HepG2 (cell line): ENCODE results near the gene SLC2A8. TPM values are rescaled to one million over a fixed set of nuclear protein-coding genes. Genes with fewer than 3 reads are reported as not detected.

Source experiments
- ARID2 ChIP-seq: sonication (generic); formaldehyde crosslinking; IDR thresholded peaks from 2 replicates; pipeline ENCODE4 v1.8.1; 2022; ENCODE audit warnings: mild to moderate bottlenecking, missing genetic modification reagents, borderline replicate concordance
- ATF2 ChIP-seq: sonication (generic); formaldehyde crosslinking; IDR thresholded peaks from 2 replicates; pipeline ENCODE4 v1.4.0; 2020; ENCODE audit warnings: missing genetic modification reagents
- ATF7 ChIP-seq, 2 experiments: fragments of 450-650 bp in 1 of 2; sonication (generic) in 1 of 2; formaldehyde crosslinking in 1 of 2; IDR thresholded peaks; 2 replicates each; pipeline versions ENCODE4 v1.4.0 to v1.6.1; 2016 to 2020; ENCODE audit warnings: antibody characterized with exemption in 1 of 2, mild to moderate bottlenecking in 1 of 2, missing genetic modification reagents in 1 of 2
- CC2D1A ChIP-seq: sonication (generic); formaldehyde crosslinking; IDR thresholded peaks from 2 replicates; pipeline ENCODE4 v1.8.1; 2023; ENCODE audit warnings: mild to moderate bottlenecking, missing genetic modification reagents
- EZH2 ChIP-seq: conservative IDR thresholded peaks from 2 replicates; pipeline ENCODE4 v1.6.1; 2012; ENCODE audit warnings: mild to moderate bottlenecking, low read depth, low read length, moderate library complexity
- HMGA1 ChIP-seq: sonication (generic); formaldehyde crosslinking; conservative IDR thresholded peaks from 2 replicates; pipeline ENCODE4 v1.4.0; 2020; ENCODE audit warnings: missing genetic modification reagents
- MXD4 ChIP-seq: IDR thresholded peaks from 2 replicates; pipeline ENCODE4 v1.6.1; 2016; ENCODE audit warnings: mild to moderate bottlenecking, missing biosample characterization, missing genetic modification reagents
- NAIF1 ChIP-seq: sonication (generic); formaldehyde crosslinking; IDR thresholded peaks from 2 replicates; pipeline ENCODE4 v1.5.0; 2020; ENCODE audit warnings: mild to moderate bottlenecking, missing genetic modification reagents, borderline replicate concordance
- RFX1 ChIP-seq: fragments of 450-650 bp; IDR thresholded peaks from 2 replicates; pipeline ENCODE4 v1.6.1; 2017
- ZBTB42 ChIP-seq: sonication (generic); formaldehyde crosslinking; IDR thresholded peaks from 2 replicates; pipeline ENCODE4 v1.5.0; 2020; ENCODE audit warnings: mild to moderate bottlenecking, missing genetic modification reagents
- ZFAT ChIP-seq: sonication (generic); formaldehyde crosslinking; conservative IDR thresholded peaks from 2 replicates; pipeline ENCODE4 v1.8.1; 2023; ENCODE audit warnings: missing genetic modification reagents, inconsistent platforms
- ZFP62 ChIP-seq: sonication (generic); formaldehyde crosslinking; IDR thresholded peaks from 2 replicates; pipeline ENCODE4 v1.4.0; 2020; ENCODE audit warnings: missing genetic modification reagents
- ZNF121 ChIP-seq: sonication (generic); formaldehyde crosslinking; IDR thresholded peaks from 2 replicates; pipeline ENCODE4 v1.5.0; 2020; ENCODE audit warnings: mild to moderate bottlenecking, missing genetic modification reagents
- ZNF350 ChIP-seq: sonication (generic); formaldehyde crosslinking; IDR thresholded peaks from 2 replicates; pipeline ENCODE4 v1.4.0; 2020; ENCODE audit warnings: mild to moderate bottlenecking, low read depth, missing genetic modification reagents, borderline replicate concordance
- ZNF367 ChIP-seq: sonication (generic); formaldehyde crosslinking; IDR thresholded peaks from 2 replicates; pipeline ENCODE4 v1.4.0; 2020; ENCODE audit warnings: missing genetic modification reagents, borderline replicate concordance
- polyA plus RNA-seq, 8 experiments: library from polyadenylated mRNA; depleted of rRNA in 3 of 8; stranded (reverse) in 7 of 8; unstranded in 1 of 8; fragments of >200 nt; fragmentation: Illumina TruSeq in 4 of 8; extraction: Trizol in 4 of 8; gene quantifications; 2 replicates each; pipeline versions ENCODE4 v1.2.1 to v1.2.3, GENCODE V29; 2011 to 2016; ENCODE audit warnings: low read depth in 4 of 8, missing spikeins in 1 of 8, mixed read lengths in 1 of 8; ENCODE audit not compliant: insufficient read depth in 1 of 8
- total RNA-seq, 5 experiments: library from RNA; depleted of rRNA; stranded (reverse); fragments of >200 nt; fragmentation: Illumina TruSeq; extraction: Trizol; gene quantifications; 2 replicates each; pipeline ENCODE4 v1.2.3, GENCODE V29; 2016; ENCODE audit warnings: low read depth in 1 of 5
- TF ChIP-seq, protein P1 (sequence below): sonication (generic); formaldehyde crosslinking; IDR thresholded peaks from 2 replicates; pipeline ENCODE4 v1.4.0; 2020; ENCODE audit warnings: mild to moderate bottlenecking, missing genetic modification reagents, borderline replicate concordance
- TF ChIP-seq, protein P2 (sequence below): sonication (generic); formaldehyde crosslinking; IDR thresholded peaks from 2 replicates; pipeline ENCODE4 v1.5.0; 2020; ENCODE audit warnings: missing genetic modification reagents
- TF ChIP-seq, protein P3 (sequence below): sonication (generic); formaldehyde crosslinking; IDR thresholded peaks from 2 replicates; pipeline ENCODE4 v1.4.0; 2020; ENCODE audit warnings: missing genetic modification reagents, mild to moderate bottlenecking, borderline replicate concordance

The SLC2A8 gene
- total and polyA plus RNA-seq, 2 of the 13 experiments (the other 11 are each of a cell fraction or from before 2014, with no cell fraction given): 22.6 to 48.6 TPM

DNA sequence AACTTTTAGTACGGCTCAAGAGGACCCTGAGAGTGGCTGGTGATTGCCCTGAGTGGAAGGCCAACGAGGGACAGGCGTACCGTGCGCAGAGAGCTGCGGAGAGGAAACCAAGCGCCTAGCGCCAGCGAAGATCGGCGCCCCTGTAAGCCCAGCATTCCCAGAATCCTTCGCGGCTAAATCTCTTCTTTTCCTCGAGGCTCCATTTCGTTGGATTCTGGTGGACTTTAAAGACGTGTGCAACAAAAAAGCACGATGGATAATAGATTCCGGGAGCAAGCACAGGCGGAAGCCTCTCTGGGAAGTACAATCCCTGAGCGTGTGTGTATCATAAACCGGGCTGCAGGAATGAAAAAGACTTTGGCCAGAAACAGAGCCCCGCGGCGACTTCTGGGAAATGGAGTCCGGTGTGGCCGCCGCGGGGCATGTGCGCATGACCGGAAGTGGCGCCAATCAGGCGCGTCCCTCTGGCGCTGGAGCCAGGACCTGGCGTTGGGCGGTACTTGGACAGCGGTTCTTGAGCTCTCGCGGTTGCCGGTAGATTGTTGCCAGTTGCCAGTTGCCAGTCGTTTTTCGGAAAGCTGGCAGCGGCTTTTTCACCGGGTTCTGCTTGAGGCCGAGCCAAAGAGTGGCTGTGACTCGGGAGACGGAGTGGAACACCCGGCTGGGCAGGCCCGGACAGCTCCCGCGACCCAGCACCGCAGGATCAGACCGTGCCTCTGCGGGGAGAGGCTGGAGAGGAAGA is 27.1 kb downstream of the SLC2A8 start, which contains the start of gene ZNF79 (continued):
- no peak for TF ChIP-seq EZH2
- TF ChIP-seq ZBTB42 (CRISPR knock-in tag): no peak
- TF ChIP-seq ZNF121 (CRISPR knock-in tag): no peak
- TF ChIP-seq, protein P1, sequence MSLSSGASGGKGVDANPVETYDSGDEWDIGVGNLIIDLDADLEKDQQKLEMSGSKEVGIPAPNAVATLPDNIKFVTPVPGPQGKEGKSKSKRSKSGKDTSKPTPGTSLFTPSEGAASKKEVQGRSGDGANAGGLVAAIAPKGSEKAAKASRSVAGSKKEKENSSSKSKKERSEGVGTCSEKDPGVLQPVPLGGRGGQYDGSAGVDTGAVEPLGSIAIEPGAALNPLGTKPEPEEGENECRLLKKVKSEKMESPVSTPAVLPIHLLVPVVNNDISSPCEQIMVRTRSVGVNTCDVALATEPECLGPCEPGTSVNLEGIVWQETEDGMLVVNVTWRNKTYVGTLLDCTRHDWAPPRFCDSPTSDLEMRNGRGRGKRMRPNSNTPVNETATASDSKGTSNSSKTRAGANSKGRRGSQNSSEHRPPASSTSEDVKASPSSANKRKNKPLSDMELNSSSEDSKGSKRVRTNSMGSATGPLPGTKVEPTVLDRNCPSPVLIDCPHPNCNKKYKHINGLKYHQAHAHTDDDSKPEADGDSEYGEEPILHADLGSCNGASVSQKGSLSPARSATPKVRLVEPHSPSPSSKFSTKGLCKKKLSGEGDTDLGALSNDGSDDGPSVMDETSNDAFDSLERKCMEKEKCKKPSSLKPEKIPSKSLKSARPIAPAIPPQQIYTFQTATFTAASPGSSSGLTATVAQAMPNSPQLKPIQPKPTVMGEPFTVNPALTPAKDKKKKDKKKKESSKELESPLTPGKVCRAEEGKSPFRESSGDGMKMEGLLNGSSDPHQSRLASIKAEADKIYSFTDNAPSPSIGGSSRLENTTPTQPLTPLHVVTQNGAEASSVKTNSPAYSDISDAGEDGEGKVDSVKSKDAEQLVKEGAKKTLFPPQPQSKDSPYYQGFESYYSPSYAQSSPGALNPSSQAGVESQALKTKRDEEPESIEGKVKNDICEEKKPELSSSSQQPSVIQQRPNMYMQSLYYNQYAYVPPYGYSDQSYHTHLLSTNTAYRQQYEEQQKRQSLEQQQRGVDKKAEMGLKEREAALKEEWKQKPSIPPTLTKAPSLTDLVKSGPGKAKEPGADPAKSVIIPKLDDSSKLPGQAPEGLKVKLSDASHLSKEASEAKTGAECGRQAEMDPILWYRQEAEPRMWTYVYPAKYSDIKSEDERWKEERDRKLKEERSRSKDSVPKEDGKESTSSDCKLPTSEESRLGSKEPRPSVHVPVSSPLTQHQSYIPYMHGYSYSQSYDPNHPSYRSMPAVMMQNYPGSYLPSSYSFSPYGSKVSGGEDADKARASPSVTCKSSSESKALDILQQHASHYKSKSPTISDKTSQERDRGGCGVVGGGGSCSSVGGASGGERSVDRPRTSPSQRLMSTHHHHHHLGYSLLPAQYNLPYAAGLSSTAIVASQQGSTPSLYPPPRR: no peak
- peak; percentile 94 for TF ChIP-seq ZNF350 (CRISPR knock-in tag)
- TF ChIP-seq RFX1: no peak
- TF ChIP-seq, protein P2, sequence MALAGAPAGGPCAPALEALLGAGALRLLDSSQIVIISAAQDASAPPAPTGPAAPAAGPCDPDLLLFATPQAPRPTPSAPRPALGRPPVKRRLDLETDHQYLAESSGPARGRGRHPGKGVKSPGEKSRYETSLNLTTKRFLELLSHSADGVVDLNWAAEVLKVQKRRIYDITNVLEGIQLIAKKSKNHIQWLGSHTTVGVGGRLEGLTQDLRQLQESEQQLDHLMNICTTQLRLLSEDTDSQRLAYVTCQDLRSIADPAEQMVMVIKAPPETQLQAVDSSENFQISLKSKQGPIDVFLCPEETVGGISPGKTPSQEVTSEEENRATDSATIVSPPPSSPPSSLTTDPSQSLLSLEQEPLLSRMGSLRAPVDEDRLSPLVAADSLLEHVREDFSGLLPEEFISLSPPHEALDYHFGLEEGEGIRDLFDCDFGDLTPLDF (CRISPR knock-in tag): peak; percentile 78; the same call in 1 of the 2 replicates
- peak; percentile 85; the same call in 1 of the 2 replicates for TF ChIP-seq NAIF1 (CRISPR knock-in tag)
- no peak for TF ChIP-seq ATF7 (IDR thresholded peaks at IDR 0.05)
- TF ChIP-seq ATF7 (CRISPR knock-in tag; IDR thresholded peaks at IDR 0.05): 0 out of 2 replicates have a peak, but pooled peaks have one; percentile 20
- TF ChIP-seq MXD4 (CRISPR knock-in tag): peak; percentile 70
- TF ChIP-seq CC2D1A (CRISPR knock-in tag): no peak
- TF ChIP-seq ARID2 (CRISPR knock-in tag): no peak
- no peak for TF ChIP-seq HMGA1 (CRISPR knock-in tag)
- TF ChIP-seq ZNF367 (CRISPR knock-in tag): no peak
- no peak for TF ChIP-seq ZFAT (CRISPR knock-in tag)
- TF ChIP-seq ATF2 (CRISPR knock-in tag): peak; percentile 58
- TF ChIP-seq, protein P3, sequence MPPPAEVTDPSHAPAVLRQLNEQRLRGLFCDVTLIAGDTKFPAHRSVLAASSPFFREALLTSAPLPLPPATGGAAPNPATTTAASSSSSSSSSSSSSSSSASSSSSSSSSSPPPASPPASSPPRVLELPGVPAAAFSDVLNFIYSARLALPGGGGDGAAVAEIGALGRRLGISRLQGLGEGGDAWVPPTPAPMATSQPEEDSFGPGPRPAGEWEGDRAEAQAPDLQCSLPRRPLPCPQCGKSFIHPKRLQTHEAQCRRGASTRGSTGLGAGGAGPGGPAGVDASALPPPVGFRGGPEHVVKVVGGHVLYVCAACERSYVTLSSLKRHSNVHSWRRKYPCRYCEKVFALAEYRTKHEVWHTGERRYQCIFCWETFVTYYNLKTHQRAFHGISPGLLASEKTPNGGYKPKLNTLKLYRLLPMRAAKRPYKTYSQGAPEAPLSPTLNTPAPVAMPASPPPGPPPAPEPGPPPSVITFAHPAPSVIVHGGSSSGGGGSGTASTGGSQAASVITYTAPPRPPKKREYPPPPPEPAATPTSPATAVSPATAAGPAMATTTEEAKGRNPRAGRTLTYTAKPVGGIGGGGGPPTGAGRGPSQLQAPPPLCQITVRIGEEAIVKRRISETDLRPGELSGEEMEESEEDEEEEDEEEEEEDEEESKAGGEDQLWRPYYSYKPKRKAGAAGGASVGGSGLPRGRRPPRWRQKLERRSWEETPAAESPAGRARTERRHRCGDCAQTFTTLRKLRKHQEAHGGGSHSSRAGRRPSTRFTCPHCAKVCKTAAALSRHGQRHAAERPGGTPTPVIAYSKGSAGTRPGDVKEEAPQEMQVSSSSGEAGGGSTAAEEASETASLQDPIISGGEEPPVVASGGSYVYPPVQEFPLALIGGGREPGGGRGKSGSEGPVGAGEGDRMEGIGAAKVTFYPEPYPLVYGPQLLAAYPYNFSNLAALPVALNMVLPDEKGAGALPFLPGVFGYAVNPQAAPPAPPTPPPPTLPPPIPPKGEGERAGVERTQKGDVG (CRISPR knock-in tag): peak; percentile 66; the same call in 1 of the 2 replicates
- no peak for TF ChIP-seq ZFP62 (CRISPR knock-in tag)
